Gastrocnemius medialis (tissue), 4 donors: ENCODE results near the gene SEC61A1.

Experiments used
- CTCF ChIP-seq, 5 experiments: fragments of 450-650 bp in 3 of 5; fragments of 200-600 bp in 2 of 5; sonication (generic) in 2 of 5; IDR thresholded peaks in 4 of 5; conservative IDR thresholded peaks in 1 of 5; 1 replicate in 4 of 5; 2 replicates in 1 of 5; pipeline ENCODE4 v1.5.1; 2016 to 2019; ENCODE audit warnings: antibody characterized with exemption in 5 of 5, mild to moderate bottlenecking in 3 of 5, moderate library complexity in 3 of 5
- POLR2A ChIP-seq, 2 donors: fragments of 450-650 bp; IDR thresholded peaks; one replicate each; pipeline ENCODE4 v1.6.1; 2017; ENCODE audit warnings: antibody characterized with exemption in 2 of 2, mild to moderate bottlenecking in 2 of 2, moderate library complexity in 2 of 2

- TF ChIP-seq CTCF (IDR thresholded peaks at IDR 0.05 in 4 of 5, conservative IDR thresholded peaks at IDR 0.05 in 1 of 5) = no peak
- TF ChIP-seq POLR2A (IDR thresholded peaks at IDR 0.05) = no peak
Observed at GRCh38 chr3:128079823-128080222, 27.6 kb downstream of the SEC61A1 start.
